Measurements from ENCODE around the gene DUS3L.
A peak's percentile ranks its signal among the peaks of the same experiment; 100 is the strongest.

DUS3L gene

DNA sequence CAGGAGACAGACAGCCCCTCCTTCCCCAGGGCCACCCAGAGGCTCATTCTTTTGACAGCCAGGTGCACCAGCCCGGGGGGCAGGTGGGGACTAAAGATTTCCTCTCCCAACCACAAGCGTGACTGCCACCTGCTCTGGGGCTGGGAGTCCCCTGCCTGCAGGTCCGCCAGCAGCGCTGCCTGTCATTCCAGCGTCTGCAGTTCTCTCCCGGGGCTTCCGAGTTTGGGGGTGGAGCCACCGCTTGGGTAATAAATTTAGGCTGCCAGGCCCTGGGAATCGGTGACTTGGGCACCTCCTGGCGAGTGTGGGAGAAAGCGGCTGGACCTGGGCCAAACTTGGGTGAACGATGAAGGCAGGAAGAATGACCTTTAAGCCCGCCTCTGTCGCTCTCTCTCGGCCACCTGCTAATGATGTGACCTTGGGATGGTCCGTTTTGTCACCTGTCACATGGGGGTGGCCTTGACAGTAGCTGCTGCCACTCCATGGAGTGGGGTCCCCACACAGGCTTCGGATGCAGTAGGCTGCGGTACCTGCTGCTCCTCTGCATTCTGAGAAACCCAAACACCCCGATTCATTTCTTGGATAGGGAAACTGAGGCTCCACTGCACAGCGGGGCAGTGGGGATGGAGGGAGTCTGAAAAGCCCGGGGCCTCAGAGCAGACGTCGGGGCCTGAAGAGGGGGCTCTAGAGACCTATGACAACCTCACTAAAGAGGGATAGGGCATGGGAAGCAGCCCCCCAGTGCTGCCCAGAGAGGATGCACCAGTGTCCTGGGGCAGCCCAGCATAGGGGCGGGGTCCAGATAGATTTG lies 35.8 kb upstream of the DUS3L start:
- peaks cover 20% of the 10 kb centered on the region for H3K4me1 Mint-ChIP-seq (ENCODE audit: low read depth)
- no peaks in the 10 kb centered on the region for H3K27me3 Mint-ChIP-seq
- peak; percentile 46 for DNase-seq
- no peaks in the 10 kb centered on the region for H3K9me3 Mint-ChIP-seq
- peak overlapping the region; percentile 81 for H3K4me3 Mint-ChIP-seq
- peaks cover 8% of the 10 kb centered on the region for H3K36me3 Mint-ChIP-seq (ENCODE audit: low read depth)
- H3K27ac Mint-ChIP-seq, result peak overlapping the region; percentile 91

- Mint-ChIP-seq H3K36me3 (ENCODE audit: low read depth) (peaks cover 8% of the 10 kb centered on the region), H3K27me3 (no peaks in the 10 kb centered on the region), H3K4me3 (no peak overlapping the region), H3K27ac (no peak overlapping the region), H3K9me3 (no peaks in the 10 kb centered on the region), H3K4me1 (ENCODE audit: low read depth) (peaks cover 19% of the 10 kb centered on the region)
- DNase-seq, result no peak
These were observed 34.2 kb upstream of the DUS3L start for GRCh38 chr19:5825178-5825577.

DNA sequence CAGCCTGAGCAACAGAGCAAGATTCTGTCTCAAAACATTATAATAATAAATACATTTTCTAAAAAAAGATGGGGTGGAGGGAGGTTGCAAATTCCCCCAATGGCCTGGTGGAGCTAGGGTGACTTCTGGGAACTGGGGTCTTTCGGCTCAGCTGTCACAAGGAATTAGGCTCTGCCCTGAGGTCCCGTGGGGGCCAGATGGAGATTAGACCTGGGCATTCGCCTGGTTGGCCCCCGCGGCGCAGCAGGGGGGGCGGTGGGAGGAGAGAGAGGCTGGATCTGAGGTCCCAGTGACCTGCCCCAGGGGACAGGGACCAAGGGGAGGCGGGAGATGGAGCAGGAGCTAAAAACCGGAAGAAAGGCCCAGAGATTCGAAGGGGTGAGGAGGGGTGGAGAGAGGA lies 33.8 kb upstream of the DUS3L start:
- Mint-ChIP-seq H3K9me3 (no peaks in the 10 kb centered on the region), H3K4me1 (ENCODE audit: low read depth) (peaks cover 17% of the 10 kb centered on the region), H3K27ac (no peak overlapping the region), H3K4me3 (no peak overlapping the region), H3K27me3 (no peaks in the 10 kb centered on the region), H3K36me3 (ENCODE audit: low read depth) (peaks cover 8% of the 10 kb centered on the region)
- DNase-seq, result no peak

DNA sequence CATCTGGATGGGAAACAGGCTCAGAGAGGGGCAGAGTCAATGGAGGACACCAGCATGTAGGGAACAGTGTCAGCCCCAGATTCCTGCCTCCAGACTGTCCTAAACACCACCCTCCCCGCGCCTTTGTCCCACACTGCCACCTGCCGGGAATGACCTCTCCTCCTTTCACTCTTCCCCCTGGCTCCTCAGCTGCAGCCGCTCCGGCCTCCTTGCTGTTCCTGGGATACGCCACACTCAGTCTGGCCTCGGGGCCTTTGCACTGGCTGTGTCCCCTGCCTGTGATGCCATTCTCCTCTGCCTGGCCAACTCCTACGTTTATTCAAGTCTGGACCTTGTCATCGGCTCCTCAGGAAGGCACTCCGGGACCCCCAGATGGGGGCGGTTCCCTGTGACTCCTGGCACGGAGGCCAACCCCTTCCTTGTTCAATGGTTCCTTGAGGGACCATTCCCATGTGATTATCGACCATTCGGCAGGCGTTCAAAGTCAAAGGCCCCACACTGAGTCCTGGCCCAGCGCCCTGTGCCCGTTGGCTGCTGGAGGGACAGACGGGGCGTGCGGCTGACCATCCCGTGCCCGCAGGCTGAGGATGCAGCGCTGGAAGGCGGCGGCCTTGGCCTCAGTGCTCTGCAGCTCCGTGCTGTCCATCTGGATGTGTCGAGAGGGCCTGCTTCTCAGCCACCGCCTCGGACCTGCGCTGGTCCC lies 32.8 kb upstream of the DUS3L start:
- Mint-ChIP-seq H3K4me3 (no peak overlapping the region), H3K27ac (no peak overlapping the region), H3K36me3 (ENCODE audit: low read depth) (peaks cover 7% of the 10 kb centered on the region), H3K4me1 (ENCODE audit: low read depth) (peaks cover 15% of the 10 kb centered on the region), H3K9me3 (no peaks in the 10 kb centered on the region), H3K27me3 (no peaks in the 10 kb centered on the region)
- no peak for DNase-seq

- no peak overlapping the region for H3K27ac Mint-ChIP-seq
- peaks cover 12% of the 10 kb centered on the region for H3K4me1 Mint-ChIP-seq (ENCODE audit: low read depth)
- no peak for DNase-seq
- no peaks in the 10 kb centered on the region for H3K9me3 Mint-ChIP-seq
- no peaks in the 10 kb centered on the region for H3K36me3 Mint-ChIP-seq (ENCODE audit: low read depth)
- H3K4me3 Mint-ChIP-seq, result no peak overlapping the region
- H3K27me3 Mint-ChIP-seq, result no peaks in the 10 kb centered on the region
These were observed 31.4 kb upstream of the DUS3L start for GRCh38 chr19:5822181-5822844.

DNA sequence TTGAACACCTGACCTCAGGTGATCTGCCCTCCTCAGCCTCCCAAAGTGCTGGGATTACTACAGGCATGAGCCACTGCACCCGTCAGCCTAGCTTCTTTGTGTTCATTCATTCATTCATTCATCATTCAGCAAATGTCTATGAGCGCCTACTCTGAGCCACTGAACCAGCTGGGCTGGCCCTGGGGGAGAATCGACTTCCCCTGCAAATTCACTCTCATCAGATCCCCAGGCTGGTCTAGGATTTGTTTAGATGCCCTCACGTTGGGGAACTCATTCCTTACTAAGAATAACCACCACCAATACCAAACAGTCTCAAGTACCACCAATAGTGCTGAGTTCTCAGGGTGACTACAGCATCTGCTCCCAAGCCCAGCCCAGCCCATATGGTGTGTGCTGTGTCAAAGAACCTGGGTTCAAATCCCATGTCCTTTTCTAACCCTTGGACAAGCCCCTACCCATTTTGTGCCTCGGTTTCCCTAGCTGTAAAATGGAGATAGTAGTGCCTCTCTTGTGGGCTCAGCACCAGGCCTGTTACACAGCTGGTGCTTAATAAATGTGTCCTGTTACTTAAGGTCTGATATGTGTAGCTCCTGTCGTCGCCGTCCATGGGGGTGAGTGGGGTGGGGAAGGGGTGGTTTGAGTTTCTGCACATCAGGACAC lies 30.7 kb upstream of the DUS3L start:
- Mint-ChIP-seq H3K4me1 (ENCODE audit: low read depth) (peaks cover 5% of the 10 kb centered on the region), H3K27me3 (peaks cover 4% of the 10 kb centered on the region), H3K36me3 (ENCODE audit: low read depth) (no peaks in the 10 kb centered on the region), H3K9me3 (no peaks in the 10 kb centered on the region), H3K27ac (no peak overlapping the region), H3K4me3 (no peak overlapping the region)
- no peak for DNase-seq

DNA sequence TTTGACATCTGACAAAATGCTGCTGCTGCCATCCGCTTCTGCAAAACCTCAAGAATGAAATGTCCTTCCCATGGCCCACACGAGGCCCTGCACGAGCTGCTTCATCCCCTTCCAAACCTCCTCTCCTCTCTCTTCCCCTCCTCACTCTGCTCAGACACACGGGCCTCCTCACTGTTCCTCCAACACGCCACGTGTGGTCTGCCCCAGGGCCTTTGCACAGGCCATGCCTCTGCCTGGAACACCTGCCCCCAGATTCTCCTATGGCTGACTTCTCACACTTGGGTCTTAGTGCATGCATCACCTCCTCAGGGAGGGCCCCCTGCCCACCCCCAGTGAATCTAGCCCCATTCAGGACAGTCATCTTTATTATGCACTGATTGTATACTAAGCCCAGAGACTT lies 29.8 kb upstream of the DUS3L start:
- Mint-ChIP-seq H3K27ac (no peak overlapping the region), H3K4me1 (ENCODE audit: low read depth) (no peaks in the 10 kb centered on the region), H3K36me3 (ENCODE audit: low read depth) (no peaks in the 10 kb centered on the region), H3K4me3 (no peak overlapping the region), H3K9me3 (no peaks in the 10 kb centered on the region), H3K27me3 (peaks cover 9% of the 10 kb centered on the region)
- no peak for DNase-seq

DNA sequence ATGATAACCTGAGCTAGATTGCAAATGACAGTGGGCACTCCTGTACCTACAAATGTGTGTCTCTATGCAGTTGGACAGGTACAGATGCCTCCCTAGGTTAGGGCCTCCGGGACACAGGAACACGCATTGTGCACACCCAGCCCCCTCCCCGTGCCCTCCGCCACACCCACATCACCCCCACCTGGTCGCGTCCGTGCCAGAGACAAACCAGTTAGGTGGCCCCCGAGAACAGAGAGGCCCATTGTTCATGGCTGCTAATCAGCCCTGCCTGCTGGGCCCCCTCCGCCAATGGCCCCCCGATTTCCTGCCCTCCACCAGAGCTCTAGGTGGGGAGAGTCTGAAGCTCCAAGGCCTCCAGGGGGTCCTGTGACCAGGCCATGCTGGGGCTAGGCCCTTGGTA lies 27.6 kb upstream of the DUS3L start:
- Mint-ChIP-seq H3K9me3 (no peaks in the 10 kb centered on the region), H3K4me3 (no peak overlapping the region), H3K27ac (no peak overlapping the region), H3K4me1 (ENCODE audit: low read depth) (no peaks in the 10 kb centered on the region), H3K36me3 (ENCODE audit: low read depth) (no peaks in the 10 kb centered on the region), H3K27me3 (peaks cover 9% of the 10 kb centered on the region)
- no peak for DNase-seq

- Mint-ChIP-seq H3K9me3 (no peaks in the 10 kb centered on the region), H3K27ac (no peak overlapping the region), H3K4me3 (no peak overlapping the region), H3K4me1 (ENCODE audit: low read depth) (no peaks in the 10 kb centered on the region), H3K27me3 (peaks cover 9% of the 10 kb centered on the region), H3K36me3 (ENCODE audit: low read depth) (no peaks in the 10 kb centered on the region)
- DNase-seq, result no peak
These were observed 26.3 kb upstream of the DUS3L start for GRCh38 chr19:5817218-5817617.

- Mint-ChIP-seq H3K9me3 (no peaks in the 10 kb centered on the region), H3K36me3 (ENCODE audit: low read depth) (no peaks in the 10 kb centered on the region), H3K4me1 (ENCODE audit: low read depth) (no peaks in the 10 kb centered on the region), H3K4me3 (no peak overlapping the region), H3K27ac (no peak overlapping the region), H3K27me3 (peaks cover 9% of the 10 kb centered on the region)
- no peak for DNase-seq
These were observed 23.9 kb upstream of the DUS3L start for GRCh38 chr19:5814852-5815246.

DNA sequence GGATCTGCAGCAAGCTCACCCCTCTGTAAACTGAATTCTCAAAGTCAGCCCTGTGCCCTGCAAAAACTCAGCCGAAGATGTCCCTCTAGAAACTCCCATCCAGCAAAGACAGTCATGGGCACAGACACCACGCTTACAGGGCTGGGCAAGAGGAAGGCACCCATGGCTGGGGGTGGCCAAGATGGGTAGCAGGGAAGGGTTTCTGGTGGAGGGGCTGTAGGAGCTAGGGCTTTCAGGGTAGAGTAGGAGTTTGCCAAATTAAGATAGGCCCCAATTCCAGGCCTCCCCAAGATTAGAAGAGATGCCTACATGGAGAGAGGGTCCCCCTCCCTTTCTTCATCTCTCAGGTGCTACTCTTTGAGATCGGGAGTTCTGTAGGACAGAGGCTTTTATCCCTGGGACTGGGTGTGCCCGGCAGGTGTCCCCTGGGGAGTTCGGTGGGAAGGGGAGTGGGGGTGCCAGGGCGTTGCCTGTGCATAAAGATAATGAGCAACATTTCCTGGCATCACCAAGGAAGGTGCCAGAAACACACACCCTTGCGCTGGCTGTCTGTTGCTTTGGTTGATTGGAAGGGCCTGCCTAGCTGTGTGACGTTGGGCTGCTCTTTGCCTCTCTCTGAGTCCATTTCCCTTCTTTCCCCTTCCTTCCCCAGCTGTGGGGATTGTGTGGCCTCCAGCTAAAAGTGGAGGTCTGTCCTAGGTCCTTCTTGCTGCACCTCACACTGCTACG lies 23.3 kb upstream of the DUS3L start:
- no peak overlapping the region for H3K4me3 Mint-ChIP-seq
- peaks cover 9% of the 10 kb centered on the region for H3K27me3 Mint-ChIP-seq
- no peaks in the 10 kb centered on the region for H3K4me1 Mint-ChIP-seq (ENCODE audit: low read depth)
- H3K36me3 Mint-ChIP-seq (ENCODE audit: low read depth), result no peaks in the 10 kb centered on the region
- H3K9me3 Mint-ChIP-seq, result no peaks in the 10 kb centered on the region
- H3K27ac Mint-ChIP-seq, result no peak overlapping the region
- no peak for DNase-seq

- no peaks in the 10 kb centered on the region for H3K9me3 Mint-ChIP-seq
- H3K27ac Mint-ChIP-seq, result no peak overlapping the region
- no peaks in the 10 kb centered on the region for H3K36me3 Mint-ChIP-seq (ENCODE audit: low read depth)
- peaks cover under 1% of the 10 kb centered on the region for H3K27me3 Mint-ChIP-seq
- H3K4me1 Mint-ChIP-seq (ENCODE audit: low read depth), result no peaks in the 10 kb centered on the region
- H3K4me3 Mint-ChIP-seq, result no peak overlapping the region
- DNase-seq, result no peak
These were observed 20.2 kb upstream of the DUS3L start for GRCh38 chr19:5811117-5811516.

DNA sequence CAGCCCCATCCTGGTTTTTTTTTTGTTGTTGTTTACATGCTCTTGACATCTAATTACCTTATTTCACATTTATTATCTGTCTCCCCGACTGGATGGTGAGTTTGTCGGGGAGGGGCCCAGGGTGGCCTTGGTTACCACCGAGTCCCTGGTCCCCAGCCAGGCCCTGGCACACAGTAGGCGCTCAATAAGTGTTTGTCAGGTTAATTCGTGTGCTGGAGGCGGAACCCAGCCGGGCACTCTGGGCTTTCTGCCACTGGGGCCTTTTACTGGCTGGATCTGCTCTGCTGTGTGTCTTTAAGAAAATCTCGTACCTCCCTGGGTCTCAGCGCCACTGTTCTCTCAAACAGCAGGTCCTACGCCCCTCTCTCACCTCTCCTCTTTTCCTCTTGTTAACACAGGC lies 18.5 kb upstream of the DUS3L start:
- H3K4me1 Mint-ChIP-seq (ENCODE audit: low read depth), result peaks cover 2% of the 10 kb centered on the region
- H3K27ac Mint-ChIP-seq, result no peak overlapping the region

GRCh38 chr19:5809053-5809452 lies 18.1 kb upstream of the DUS3L start:
- Mint-ChIP-seq H3K4me1 (ENCODE audit: low read depth) (peaks cover 6% of the 10 kb centered on the region), H3K27ac (no peak overlapping the region), H3K4me3 (no peak overlapping the region), H3K9me3 (no peaks in the 10 kb centered on the region), H3K36me3 (ENCODE audit: low read depth) (no peaks in the 10 kb centered on the region), H3K27me3 (peaks cover 9% of the 10 kb centered on the region)
- DNase-seq, result no peak

More for the DNA sequence above, 18.5 kb upstream of the DUS3L start:
- Mint-ChIP-seq H3K36me3 (ENCODE audit: low read depth) (no peaks in the 10 kb centered on the region), H3K9me3 (no peaks in the 10 kb centered on the region), H3K27me3 (peaks cover 5% of the 10 kb centered on the region), H3K4me3 (no peak overlapping the region)
- DNase-seq, result no peak

Measured in activated T-cell treated with anti-CD3 and anti-CD28 coated beads, Interleukin-2, amount 50 U/mL, for 24 hours (primary cell).